Prostate gland (tissue), 2 donors: ENCODE measurements around the gene CRB2. TPM values are rescaled to one million over a fixed set of nuclear protein-coding genes. Genes with fewer than 3 reads are reported as not detected.

Experiments used
- DNase-seq: peaks from one replicate; pipeline ENCODE4 v3.0.0-alpha.2; 2019; ENCODE audit warnings: low spot score
- H3K27ac ChIP-seq, 2 donors: fragments of 200-600 bp; sonication (generic); 2 replicates each; pipeline ENCODE4 v1.5.1; 2017 to 2019
- H3K27me3 ChIP-seq: fragments of 200-600 bp; sonication (generic); replicated peaks from 2 replicates; pipeline ENCODE4 v1.5.1; 2019; ENCODE audit not compliant: insufficient read depth
- H3K36me3 ChIP-seq, 2 donors: fragments of 200-600 bp; sonication (generic); 1 replicate in 1 of 2; 2 replicates in 1 of 2; pipeline versions ENCODE4 v1.5.1 to v1.8.1; 2017 to 2019
- H3K4me1 ChIP-seq: fragments of 200-600 bp; sonication (generic); replicated peaks from 2 replicates; pipeline ENCODE4 v1.5.1; 2019
- H3K4me3 ChIP-seq, 2 donors: fragments of 200-600 bp; sonication (generic); 2 replicates each; pipeline ENCODE4 v1.5.1; 2017 to 2019
- H3K9me3 ChIP-seq: fragments of 200-600 bp; sonication (generic); 2 replicates; pipeline ENCODE4 v1.5.1; 2017
- CTCF ChIP-seq, 4 experiments: fragments of 200-600 bp in 2 of 4; fragments of 450-650 bp in 2 of 4; sonication (generic) in 2 of 4; IDR thresholded peaks; 1 replicate in 3 of 4; 2 replicates in 1 of 4; pipeline ENCODE4 v1.5.1; 2016 to 2019; ENCODE audit warnings: antibody characterized with exemption in 4 of 4, mild to moderate bottlenecking in 2 of 4, moderate library complexity in 2 of 4
- POLR2A ChIP-seq: fragments of 450-650 bp; IDR thresholded peaks from one replicate; pipeline ENCODE4 v1.6.1; 2016; ENCODE audit warnings: antibody characterized with exemption, mild to moderate bottlenecking
- POLR2AphosphoS5 ChIP-seq: sonication (generic); formaldehyde crosslinking; IDR thresholded peaks from one replicate; pipeline ENCODE4 v1.6.1; 2017; ENCODE audit warnings: antibody characterized with exemption
- WGBS: methylation state at CpG from one replicate; pipeline ENCODE4 v1.1.5; 2018; 5-methylcytosine and 5-hydroxymethylcytosine counted together
- intact Hi-C: fragments of 100-400 bp; cut with DNase I; formaldehyde crosslinking; loops from one replicate; pipeline ENCODE4 v1.14.2; 2022
- total RNA-seq, 2 donors: library from RNA; depleted of rRNA; stranded (reverse); fragments of >200 nt; gene quantifications; one replicate each; pipeline ENCODE4 v1.1.0, GENCODE V29; 2016

Gene CRB2
- total RNA-seq, 2 donors from 2014 or later: 1.7 TPM; not detected in 1

GRCh38 chr9:123411191-123411590 is 55.2 kb downstream of the CRB2 start:
- intact Hi-C loops: no loop called here

GRCh38 chr9:123411636-123412035 is 55.6 kb downstream of the CRB2 start:
- Histone ChIP-seq H3K36me3 (no peaks in the 10 kb centered on the region), H3K9me3 (no peaks in the 10 kb centered on the region), H3K27me3 (no peaks in the 10 kb centered on the region), H3K4me1 (no peaks in the 10 kb centered on the region), H3K4me3 (no peak overlapping the region), H3K27ac (no peak overlapping the region)
- WGBS: 95% methylated on average over 11 of the region's 11 CpGs
- intact Hi-C loops: no loop called here
- TF ChIP-seq POLR2AphosphoS5: no peak
- TF ChIP-seq POLR2A: no peak
- TF ChIP-seq CTCF (IDR thresholded peaks at IDR 0.05): no peak
- no peak for DNase-seq

More at GRCh38 chr9:123411191-123411590, 55.2 kb downstream of the CRB2 start:
- Histone ChIP-seq H3K27ac (no peak overlapping the region), H3K4me1 (no peaks in the 10 kb centered on the region), H3K9me3 (no peaks in the 10 kb centered on the region), H3K36me3 (no peaks in the 10 kb centered on the region), H3K27me3 (no peaks in the 10 kb centered on the region), H3K4me3 (no peak overlapping the region)
- DNase-seq: no peak
- TF ChIP-seq POLR2AphosphoS5 (no peak), CTCF (IDR thresholded peaks at IDR 0.05) (no peak), POLR2A (no peak)
- WGBS: 95% methylated on average over 10 of the region's 10 CpGs

GRCh38 chr9:123412171-123412820 is 56.3 kb downstream of the CRB2 start:
- intact Hi-C loops: no loop called here
- WGBS: 91% methylated on average over 18 of the region's 18 CpGs
- no peak overlapping the region for H3K4me3 ChIP-seq
- no peak for DNase-seq
- H3K27ac ChIP-seq: no peak overlapping the region
- H3K27me3 ChIP-seq: no peaks in the 10 kb centered on the region
- H3K9me3 ChIP-seq: no peaks in the 10 kb centered on the region
- no peaks in the 10 kb centered on the region for H3K4me1 ChIP-seq
- no peaks in the 10 kb centered on the region for H3K36me3 ChIP-seq
- no peak for TF ChIP-seq POLR2A

GRCh38 chr9:123414204-123414603 is 58.2 kb downstream of the CRB2 start:
- no peak for TF ChIP-seq POLR2AphosphoS5
- TF ChIP-seq CTCF (IDR thresholded peaks at IDR 0.05): no peak
- no peak for TF ChIP-seq POLR2A
- H3K9me3 ChIP-seq: no peaks in the 10 kb centered on the region
- no peak overlapping the region for H3K27ac ChIP-seq
- no peaks in the 10 kb centered on the region for H3K27me3 ChIP-seq
- WGBS: 91% methylated on average over 7 of the region's 7 CpGs
- DNase-seq: no peak
- intact Hi-C loops: no loop called here
- no peaks in the 10 kb centered on the region for H3K4me1 ChIP-seq
- no peak overlapping the region for H3K4me3 ChIP-seq
- no peaks in the 10 kb centered on the region for H3K36me3 ChIP-seq

GRCh38 chr9:123414936-123415930 is 59.2 kb downstream of the CRB2 start:
- Histone ChIP-seq H3K27me3 (no peaks in the 10 kb centered on the region), H3K4me1 (no peaks in the 10 kb centered on the region), H3K4me3 (no peak overlapping the region), H3K36me3 (no peaks in the 10 kb centered on the region), H3K9me3 (no peaks in the 10 kb centered on the region), H3K27ac (no peak overlapping the region)
- TF ChIP-seq POLR2A (no peak), POLR2AphosphoS5 (no peak), CTCF (IDR thresholded peaks at IDR 0.05) (no peak)
- 81% methylated on average over 22 of the region's 23 CpGs for WGBS
- DNase-seq: no peak
- intact Hi-C loops: no loop called here
